Keratinocyte (primary cell): ENCODE results near the gene UBE2I. TPM values are rescaled to one million over a fixed set of nuclear protein-coding genes. Genes with fewer than 3 reads are reported as not detected.

ENCODE experiments used
- DNase-seq: peaks from one replicate; pipeline ENCODE4 v3.0.0-alpha.2; 2011; ENCODE audit warnings: low read depth, missing footprints, low spot score
- FAIRE-seq: peaks from 2 replicates; lab custom pipeline; 2011; peaks lifted over from hg19 to GRCh38; lab: Jason Lieb, UNC
- H2AFZ ChIP-seq: 2 replicates; pipeline ENCODE4 v1.6.0; 2012; ENCODE audit warnings: low read length, control low read depth, inconsistent platforms; ENCODE audit not compliant: control insufficient read depth
- H3K27ac ChIP-seq: 2 replicates; pipeline ENCODE4 v1.5.1; 2011; ENCODE audit warnings: low read length; ENCODE audit not compliant: control insufficient read depth, insufficient read depth
- H3K27me3 ChIP-seq: 3 replicates; pipeline ENCODE4 v1.6.0; 2011; ENCODE audit warnings: low read length; ENCODE audit not compliant: control insufficient read depth, insufficient read depth; ENCODE audit errors: extremely low read depth
- H3K36me3 ChIP-seq, 2 experiments: 2 replicates in 1 of 2; 3 replicates in 1 of 2; pipeline ENCODE4 v1.5.1; 2011; ENCODE audit warnings: low read length in 2 of 2, mild to moderate bottlenecking in 1 of 2; ENCODE audit not compliant: control insufficient read depth in 2 of 2, insufficient read depth in 2 of 2; ENCODE audit errors: extremely low read depth in 1 of 2
- H3K4me1 ChIP-seq: 3 replicates; pipeline ENCODE4 v1.5.1; 2011; ENCODE audit warnings: low read length; ENCODE audit not compliant: control insufficient read depth, insufficient read depth; ENCODE audit errors: extremely low read depth
- H3K4me2 ChIP-seq: 3 replicates; pipeline ENCODE4 v1.6.0; 2011; ENCODE audit warnings: low read depth, low read length; ENCODE audit not compliant: control insufficient read depth, insufficient read depth; ENCODE audit errors: extremely low read depth
- H3K4me3 ChIP-seq, 3 experiments: fragments of 200-600 bp in 1 of 3; sonication (generic) in 1 of 3; 2 replicates in 2 of 3; 3 replicates in 1 of 3; pipeline ENCODE4 v1.5.1; 2011 to 2016; ENCODE audit warnings: low read length in 3 of 3, mild to moderate bottlenecking in 3 of 3, control low read depth in 2 of 3, inconsistent platforms in 1 of 3, low read depth in 1 of 3, mixed read lengths in 1 of 3, mixed run types in 1 of 3, moderate library complexity in 1 of 3; ENCODE audit not compliant: control insufficient read depth in 2 of 3, insufficient read depth in 2 of 3; ENCODE audit errors: extremely low read depth in 1 of 3
- H3K79me2 ChIP-seq: 2 replicates; pipeline ENCODE4 v1.6.0; 2012; ENCODE audit warnings: low read length; ENCODE audit not compliant: control insufficient read depth, insufficient read depth
- H3K9ac ChIP-seq: 3 replicates; pipeline ENCODE4 v1.6.0; 2011; ENCODE audit warnings: low read length; ENCODE audit not compliant: control insufficient read depth, insufficient read depth; ENCODE audit errors: extremely low read depth
- H3K9me1 ChIP-seq: 3 replicates; pipeline ENCODE4 v1.6.0; 2011; ENCODE audit warnings: low read length; ENCODE audit not compliant: control insufficient read depth, insufficient read depth; ENCODE audit errors: extremely low read depth
- H3K9me3 ChIP-seq: 2 replicates; pipeline ENCODE4 v1.5.1; 2012; ENCODE audit warnings: low read depth, low read length; ENCODE audit not compliant: control insufficient read depth
- H4K20me1 ChIP-seq: 3 replicates; pipeline ENCODE4 v1.6.0; 2011; ENCODE audit warnings: low read length; ENCODE audit not compliant: control insufficient read depth, insufficient read depth; ENCODE audit errors: extremely low read depth
- CTCF ChIP-seq, 3 experiments: IDR thresholded peaks in 1 of 3; conservative IDR thresholded peaks in 1 of 3; optimal IDR thresholded peaks in 1 of 3; 2 replicates in 2 of 3; 3 replicates in 1 of 3; pipeline versions ENCODE3 to v1.5.1; 2011; ENCODE audit warnings: low read length in 3 of 3, mild to moderate bottlenecking in 3 of 3, moderate library complexity in 2 of 3, control low read depth in 1 of 3, inconsistent platforms in 1 of 3; ENCODE audit not compliant: insufficient read depth in 2 of 3; ENCODE audit errors: extremely low read depth in 1 of 3
- EZH2 ChIP-seq: IDR thresholded peaks from one replicate; pipeline ENCODE4 v1.6.1; 2012; ENCODE audit warnings: inconsistent platforms, mild to moderate bottlenecking, low read length, moderate library complexity
- dilution Hi-C: fragments of 300-500 bp; cut with MboI; formaldehyde crosslinking; loops from one replicate; pipeline ENCODE4 v1.7.0; 2020; ENCODE audit warnings: low sequenced_read_pairs; ENCODE audit not compliant: extremely low pct_ligation_motif_present
- polyA plus RNA-seq, 5 experiments: library from polyadenylated mRNA; depleted of rRNA in 3 of 5; stranded (reverse) in 3 of 5; stranded (forward) in 1 of 5; unstranded in 1 of 5; fragments of >200 nt; gene quantifications; 1 replicate in 1 of 5; 2 replicates in 3 of 5; 3 replicates in 1 of 5; pipeline versions ENCODE4 v1.2.1 to v1.2.3, GENCODE V29; 2011 to 2012; ENCODE audit warnings: missing spikeins in 2 of 5, low read depth in 1 of 5, low replicate concordance in 1 of 5

The UBE2I gene
- polyA plus RNA-seq, 1 donor (not counting 4 experiments of a cell fraction or from before 2014, with no cell fraction given): 157 TPM

GRCh38 chr16:1277617-1278282 lies 31.7 kb upstream of the UBE2I start:
- Histone ChIP-seq H3K79me2 (no peaks in the 10 kb centered on the region), H2AFZ (no peak overlapping the region), H4K20me1 (no peaks in the 10 kb centered on the region), H3K4me2 (no peak overlapping the region), H3K27ac (no peak overlapping the region), H3K36me3 (no peaks in the 10 kb centered on the region), H3K4me1 (no peaks in the 10 kb centered on the region), H3K9me3 (no peaks in the 10 kb centered on the region), H3K4me3 (no peak overlapping the region), H3K9ac (no peak overlapping the region), H3K9me1 (no peaks in the 10 kb centered on the region), H3K27me3 (peaks cover 9% of the 10 kb centered on the region)
- FAIRE-seq (no peak), DNase-seq (no peak)
- TF ChIP-seq EZH2: no peak
- no peak for TF ChIP-seq CTCF (optimal IDR thresholded peaks at IDR 0.05 in 1 of 3, IDR thresholded peaks at IDR 0.05 in 1 of 3, conservative IDR thresholded peaks at IDR 0.05 in 1 of 3; ENCODE audit: extremely low read depth in 1 of 3, insufficient read depth in 2 of 3, low read length in 3 of 3)
- dilution Hi-C loops: no loop called here

GRCh38 chr16:1278477-1278876 lies 31.0 kb upstream of the UBE2I start:
- no peak for FAIRE-seq

More at GRCh38 chr16:1278477-1278876, 31.0 kb upstream of the UBE2I start:
- H3K4me1 ChIP-seq: no peaks in the 10 kb centered on the region
- DNase-seq: no peak
- no peaks in the 10 kb centered on the region for H3K9me1 ChIP-seq
- no peak overlapping the region for H3K27ac ChIP-seq
- dilution Hi-C loops: no loop called here
- H3K27me3 ChIP-seq: peaks cover 9% of the 10 kb centered on the region
- no peak overlapping the region for H3K4me2 ChIP-seq
- H3K79me2 ChIP-seq: no peaks in the 10 kb centered on the region
- H4K20me1 ChIP-seq: no peaks in the 10 kb centered on the region
- H3K4me3 ChIP-seq: no peak overlapping the region
- no peak for TF ChIP-seq CTCF (optimal IDR thresholded peaks at IDR 0.05 in 1 of 3, IDR thresholded peaks at IDR 0.05 in 1 of 3, conservative IDR thresholded peaks at IDR 0.05 in 1 of 3; ENCODE audit: extremely low read depth in 1 of 3, insufficient read depth in 2 of 3, low read length in 3 of 3)
- no peak for TF ChIP-seq EZH2
- no peaks in the 10 kb centered on the region for H3K36me3 ChIP-seq
- H2AFZ ChIP-seq: no peak overlapping the region
- no peak overlapping the region for H3K9ac ChIP-seq
- H3K9me3 ChIP-seq: no peaks in the 10 kb centered on the region
